GM23338 (cell line): Measurements from ENCODE around the gene NCKAP5. TPM values are rescaled to one million over a fixed set of nuclear protein-coding genes. Genes with fewer than 3 reads are reported as not detected.

ENCODE experiments used
- ATAC-seq: fragments of 200-7000 bp; cut with Tn5 transposase; 3 replicates; pipeline ENCODE4 v1.9.1; 2020
- DNase-seq: peaks from one replicate; pipeline ENCODE4 v3.0.0-alpha.2; 2015; ENCODE audit warnings: low spot score
- H2AFZ ChIP-seq: fragments of 200-600 bp; sonication (generic); 2 replicates; pipeline ENCODE4 v1.8.0; 2016; ENCODE audit warnings: antibody characterized with exemption, mild to moderate bottlenecking, moderate library complexity
- H3F3A ChIP-seq: fragments of 200-600 bp; sonication (generic); replicated peaks from 2 replicates; pipeline ENCODE4 v1.8.0; 2017; ENCODE audit warnings: antibody characterized with exemption, mixed run types, low read depth
- H3K27ac ChIP-seq: fragments of 200-600 bp; sonication (generic); 2 replicates; pipeline ENCODE4 v1.6.1; 2016; ENCODE audit warnings: low read depth
- H3K27me3 ChIP-seq: fragments of 200-600 bp; sonication (generic); 2 replicates; pipeline ENCODE4 v1.8.0; 2016; ENCODE audit warnings: mild to moderate bottlenecking, mixed run types, moderate library complexity; ENCODE audit not compliant: insufficient read depth
- H3K36me3 ChIP-seq: fragments of 200-600 bp; sonication (generic); 2 replicates; pipeline ENCODE4 v1.8.0; 2016; ENCODE audit warnings: mild to moderate bottlenecking; ENCODE audit not compliant: insufficient read depth
- H3K4me1 ChIP-seq: fragments of 200-600 bp; sonication (generic); 2 replicates; pipeline ENCODE4 v1.8.0; 2016; ENCODE audit warnings: mild to moderate bottlenecking, moderate library complexity; ENCODE audit not compliant: insufficient read depth
- H3K4me2 ChIP-seq: fragments of 200-600 bp; sonication (generic); 2 replicates; pipeline ENCODE4 v1.7.1; 2017; ENCODE audit warnings: mixed run types
- H3K4me3 ChIP-seq: fragments of 200-600 bp; sonication (generic); 2 replicates; pipeline ENCODE4 v1.6.1; 2016; ENCODE audit warnings: mixed run types
- H3K79me2 ChIP-seq: fragments of 200-600 bp; sonication (generic); replicated peaks from 2 replicates; pipeline ENCODE4 v1.8.0; 2017; ENCODE audit warnings: mild to moderate bottlenecking; ENCODE audit not compliant: insufficient read depth
- H3K9me2 ChIP-seq: fragments of 200-600 bp; sonication (generic); 2 replicates; pipeline ENCODE4 v1.8.0; 2017; ENCODE audit not compliant: insufficient read depth
- H4K20me1 ChIP-seq: fragments of 200-600 bp; sonication (generic); replicated peaks from 2 replicates; pipeline ENCODE4 v1.8.0; 2017; ENCODE audit warnings: mild to moderate bottlenecking; ENCODE audit not compliant: insufficient read depth
- H3K27ac Mint-ChIP-seq: 2 replicates; pipeline ENCODE4 v1.8.0; 2020; ENCODE audit warnings: inconsistent platforms, mild to moderate bottlenecking, moderate library complexity, mixed read lengths
- H3K27me3 Mint-ChIP-seq: 3 replicates; pipeline ENCODE4 v1.8.0; 2022; ENCODE audit warnings: low read depth, mild to moderate bottlenecking, moderate library complexity, mixed read lengths, inconsistent platforms; ENCODE audit not compliant: insufficient read depth, poor library complexity
- H3K36me3 Mint-ChIP-seq: 3 replicates; pipeline ENCODE4 v1.8.0; 2021; ENCODE audit warnings: low read depth, mild to moderate bottlenecking, inconsistent platforms, moderate library complexity, mixed read lengths
- H3K4me1 Mint-ChIP-seq: 3 replicates; pipeline ENCODE4 v1.8.0; 2020; ENCODE audit warnings: mild to moderate bottlenecking, inconsistent platforms, mixed read lengths
- H3K4me3 Mint-ChIP-seq: 3 replicates; pipeline ENCODE4 v1.8.0; 2021; ENCODE audit warnings: moderate library complexity, mild to moderate bottlenecking, inconsistent platforms, mixed read lengths
- H3K9me3 Mint-ChIP-seq: 3 replicates; pipeline ENCODE4 v1.8.0; 2020; ENCODE audit warnings: moderate library complexity, mild to moderate bottlenecking, inconsistent platforms, mixed read lengths
- CREB1 ChIP-seq: fragments of 250-450 bp; sonication (Bioruptor Pico); IDR thresholded peaks from 2 replicates; pipeline ENCODE4 v1.5.0; 2020; ENCODE audit warnings: low read depth, mild to moderate bottlenecking, moderate library complexity
- EZH2phosphoT487 ChIP-seq: fragments of 200-600 bp; sonication (generic); IDR thresholded peaks from one replicate; pipeline ENCODE4 v1.8.1; 2018; ENCODE audit warnings: antibody characterized with exemption; ENCODE audit not compliant: unreplicated experiment
- NANOG ChIP-seq: IDR thresholded peaks from 2 replicates; pipeline ENCODE4 v1.6.1; 2016; ENCODE audit warnings: antibody characterized with exemption, borderline replicate concordance
- POLR2AphosphoS5 ChIP-seq: IDR thresholded peaks from 2 replicates; pipeline ENCODE4 v1.6.1; 2016; ENCODE audit warnings: antibody characterized with exemption, low read depth
- STAT1 ChIP-seq: IDR thresholded peaks from one replicate; pipeline ENCODE4 v1.6.1; 2016; ENCODE audit warnings: antibody characterized with exemption; ENCODE audit not compliant: unreplicated experiment
- ZNF114 ChIP-seq: fragments of 250-450 bp; sonication (Bioruptor Pico); IDR thresholded peaks from 2 replicates; pipeline ENCODE4 v1.5.0; 2020; ENCODE audit warnings: mild to moderate bottlenecking, moderate library complexity
- ZNF331 ChIP-seq: fragments of 250-450 bp; sonication (Bioruptor Pico); IDR thresholded peaks from 2 replicates; pipeline ENCODE4 v1.5.0; 2020; ENCODE audit warnings: low read depth, mild to moderate bottlenecking, moderate library complexity
- polyA plus RNA-seq: library from polyadenylated mRNA; unstranded; fragments of >200 nt; fragmentation: Nextera tagmentation; extraction: Ambion mirVana; gene quantifications from 2 replicates; pipeline ENCODE4 v1.2.1, GENCODE V29; 2016
- total RNA-seq: library from RNA; depleted of rRNA; stranded (reverse); fragments of >200 nt; shearing (Covaris generic); gene quantifications from 2 replicates; pipeline ENCODE4 v1.2.3, GENCODE V29; 2014
- TF ChIP-seq, protein P1 (sequence below), 2 experiments: fragments of 200-600 bp in 1 of 2; sonication (generic) in 1 of 2; conservative IDR thresholded peaks; 2 replicates each; pipeline versions ENCODE4 v1.5.1 to v1.6.1; 2016 to 2017; ENCODE audit warnings: antibody characterized with exemption in 2 of 2, low read depth in 2 of 2, mild to moderate bottlenecking in 2 of 2, moderate library complexity in 1 of 2
- TF ChIP-seq, protein P2 (sequence below): IDR thresholded peaks from one replicate; pipeline ENCODE4 v1.6.1; 2018; ENCODE audit warnings: antibody characterized with exemption; ENCODE audit not compliant: unreplicated experiment
- TF ChIP-seq, protein P3 (sequence below): fragments of 250-450 bp; sonication (Bioruptor Pico); IDR thresholded peaks from 2 replicates; pipeline ENCODE4 v1.5.0; 2020; ENCODE audit warnings: mild to moderate bottlenecking, moderate library complexity
- TF ChIP-seq, protein P4 (sequence below): IDR thresholded peaks from 2 replicates; pipeline ENCODE4 v1.6.1; 2016; ENCODE audit warnings: antibody characterized with exemption

NCKAP5 gene
- total and polyA plus RNA-seq, 2 experiments from 2014 or later = 0.34 to 0.73 TPM

DNA sequence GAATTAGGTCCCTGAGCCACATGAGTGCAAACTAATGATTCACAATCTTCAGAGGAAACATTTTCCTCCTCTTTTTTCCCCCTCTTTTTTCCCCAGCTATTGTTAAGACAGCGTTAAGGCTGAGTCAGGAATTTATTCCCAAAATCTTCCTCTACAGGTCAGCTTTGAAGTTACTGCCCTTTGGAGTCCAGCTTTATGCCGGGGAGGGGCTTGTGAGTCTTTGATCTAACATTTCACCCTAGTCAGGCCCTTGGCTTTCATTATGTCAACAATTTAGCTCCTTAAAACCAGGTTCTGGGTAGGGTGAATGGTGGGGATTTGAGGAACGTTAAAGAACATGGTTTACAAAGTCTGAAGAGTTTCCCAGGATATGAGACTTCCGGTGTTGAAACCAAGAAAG is 807.3 kb downstream of the NCKAP5 start (continued):
- TF ChIP-seq CREB1 (no peak), NANOG (no peak)
- TF ChIP-seq, protein P1, sequence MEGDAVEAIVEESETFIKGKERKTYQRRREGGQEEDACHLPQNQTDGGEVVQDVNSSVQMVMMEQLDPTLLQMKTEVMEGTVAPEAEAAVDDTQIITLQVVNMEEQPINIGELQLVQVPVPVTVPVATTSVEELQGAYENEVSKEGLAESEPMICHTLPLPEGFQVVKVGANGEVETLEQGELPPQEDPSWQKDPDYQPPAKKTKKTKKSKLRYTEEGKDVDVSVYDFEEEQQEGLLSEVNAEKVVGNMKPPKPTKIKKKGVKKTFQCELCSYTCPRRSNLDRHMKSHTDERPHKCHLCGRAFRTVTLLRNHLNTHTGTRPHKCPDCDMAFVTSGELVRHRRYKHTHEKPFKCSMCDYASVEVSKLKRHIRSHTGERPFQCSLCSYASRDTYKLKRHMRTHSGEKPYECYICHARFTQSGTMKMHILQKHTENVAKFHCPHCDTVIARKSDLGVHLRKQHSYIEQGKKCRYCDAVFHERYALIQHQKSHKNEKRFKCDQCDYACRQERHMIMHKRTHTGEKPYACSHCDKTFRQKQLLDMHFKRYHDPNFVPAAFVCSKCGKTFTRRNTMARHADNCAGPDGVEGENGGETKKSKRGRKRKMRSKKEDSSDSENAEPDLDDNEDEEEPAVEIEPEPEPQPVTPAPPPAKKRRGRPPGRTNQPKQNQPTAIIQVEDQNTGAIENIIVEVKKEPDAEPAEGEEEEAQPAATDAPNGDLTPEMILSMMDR (conservative IDR thresholded peaks at IDR 0.05; ENCODE audit: low read depth in 2 of 2) = no peak

DNA sequence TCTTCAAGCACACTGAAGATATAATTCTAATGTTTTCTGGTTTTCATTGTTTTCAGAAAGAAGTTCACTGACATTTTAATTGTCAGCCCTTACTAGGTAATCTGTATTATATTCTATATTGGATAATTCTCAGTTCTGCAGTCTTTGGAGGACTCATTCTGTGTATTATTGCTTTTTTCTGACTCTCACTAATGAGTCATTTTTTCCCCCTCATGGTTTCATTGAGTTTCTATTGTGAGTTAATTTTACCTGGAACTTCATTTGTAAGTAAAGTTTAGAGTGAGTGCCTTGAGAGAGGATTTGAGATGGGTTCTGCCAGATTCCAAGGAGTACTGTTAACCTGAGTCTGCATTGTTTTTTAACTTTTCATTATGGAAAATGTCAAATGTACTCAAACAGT is 807.9 kb downstream of the NCKAP5 start:
- Histone ChIP-seq H3K9me2 (no peaks in the 10 kb centered on the region), H3K27ac (no peak overlapping the region), H3K4me1 (no peaks in the 10 kb centered on the region), H3K36me3 (no peaks in the 10 kb centered on the region), H4K20me1 (no peaks in the 10 kb centered on the region; the same call in 1 of the 2 replicates), H3K4me3 (no peak overlapping the region), H3K79me2 (no peaks in the 10 kb centered on the region), H3F3A (no peaks in the 10 kb centered on the region), H3K4me2 (no peak overlapping the region), H3K27me3 (no peaks in the 10 kb centered on the region), H2AFZ (0 out of 2 replicates have a peak overlapping the region, but pooled peaks have one; percentile 6)
- Mint-ChIP-seq H3K9me3 (peaks cover 4% of the 10 kb centered on the region; the same call in 2 of the 3 replicates), H3K36me3 (no peaks in the 10 kb centered on the region), H3K4me3 (no peak overlapping the region), H3K27me3 (no peaks in the 10 kb centered on the region), H3K27ac (no peak overlapping the region), H3K4me1 (peaks cover 5% of the 10 kb centered on the region; the same call in 2 of the 3 replicates)
- DNase-seq (no peak), ATAC-seq (no peak)
- TF ChIP-seq, protein P2, sequence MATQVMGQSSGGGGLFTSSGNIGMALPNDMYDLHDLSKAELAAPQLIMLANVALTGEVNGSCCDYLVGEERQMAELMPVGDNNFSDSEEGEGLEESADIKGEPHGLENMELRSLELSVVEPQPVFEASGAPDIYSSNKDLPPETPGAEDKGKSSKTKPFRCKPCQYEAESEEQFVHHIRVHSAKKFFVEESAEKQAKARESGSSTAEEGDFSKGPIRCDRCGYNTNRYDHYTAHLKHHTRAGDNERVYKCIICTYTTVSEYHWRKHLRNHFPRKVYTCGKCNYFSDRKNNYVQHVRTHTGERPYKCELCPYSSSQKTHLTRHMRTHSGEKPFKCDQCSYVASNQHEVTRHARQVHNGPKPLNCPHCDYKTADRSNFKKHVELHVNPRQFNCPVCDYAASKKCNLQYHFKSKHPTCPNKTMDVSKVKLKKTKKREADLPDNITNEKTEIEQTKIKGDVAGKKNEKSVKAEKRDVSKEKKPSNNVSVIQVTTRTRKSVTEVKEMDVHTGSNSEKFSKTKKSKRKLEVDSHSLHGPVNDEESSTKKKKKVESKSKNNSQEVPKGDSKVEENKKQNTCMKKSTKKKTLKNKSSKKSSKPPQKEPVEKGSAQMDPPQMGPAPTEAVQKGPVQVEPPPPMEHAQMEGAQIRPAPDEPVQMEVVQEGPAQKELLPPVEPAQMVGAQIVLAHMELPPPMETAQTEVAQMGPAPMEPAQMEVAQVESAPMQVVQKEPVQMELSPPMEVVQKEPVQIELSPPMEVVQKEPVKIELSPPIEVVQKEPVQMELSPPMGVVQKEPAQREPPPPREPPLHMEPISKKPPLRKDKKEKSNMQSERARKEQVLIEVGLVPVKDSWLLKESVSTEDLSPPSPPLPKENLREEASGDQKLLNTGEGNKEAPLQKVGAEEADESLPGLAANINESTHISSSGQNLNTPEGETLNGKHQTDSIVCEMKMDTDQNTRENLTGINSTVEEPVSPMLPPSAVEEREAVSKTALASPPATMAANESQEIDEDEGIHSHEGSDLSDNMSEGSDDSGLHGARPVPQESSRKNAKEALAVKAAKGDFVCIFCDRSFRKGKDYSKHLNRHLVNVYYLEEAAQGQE = no peak
- TF ChIP-seq POLR2AphosphoS5 = no peak
- TF ChIP-seq, protein P3, sequence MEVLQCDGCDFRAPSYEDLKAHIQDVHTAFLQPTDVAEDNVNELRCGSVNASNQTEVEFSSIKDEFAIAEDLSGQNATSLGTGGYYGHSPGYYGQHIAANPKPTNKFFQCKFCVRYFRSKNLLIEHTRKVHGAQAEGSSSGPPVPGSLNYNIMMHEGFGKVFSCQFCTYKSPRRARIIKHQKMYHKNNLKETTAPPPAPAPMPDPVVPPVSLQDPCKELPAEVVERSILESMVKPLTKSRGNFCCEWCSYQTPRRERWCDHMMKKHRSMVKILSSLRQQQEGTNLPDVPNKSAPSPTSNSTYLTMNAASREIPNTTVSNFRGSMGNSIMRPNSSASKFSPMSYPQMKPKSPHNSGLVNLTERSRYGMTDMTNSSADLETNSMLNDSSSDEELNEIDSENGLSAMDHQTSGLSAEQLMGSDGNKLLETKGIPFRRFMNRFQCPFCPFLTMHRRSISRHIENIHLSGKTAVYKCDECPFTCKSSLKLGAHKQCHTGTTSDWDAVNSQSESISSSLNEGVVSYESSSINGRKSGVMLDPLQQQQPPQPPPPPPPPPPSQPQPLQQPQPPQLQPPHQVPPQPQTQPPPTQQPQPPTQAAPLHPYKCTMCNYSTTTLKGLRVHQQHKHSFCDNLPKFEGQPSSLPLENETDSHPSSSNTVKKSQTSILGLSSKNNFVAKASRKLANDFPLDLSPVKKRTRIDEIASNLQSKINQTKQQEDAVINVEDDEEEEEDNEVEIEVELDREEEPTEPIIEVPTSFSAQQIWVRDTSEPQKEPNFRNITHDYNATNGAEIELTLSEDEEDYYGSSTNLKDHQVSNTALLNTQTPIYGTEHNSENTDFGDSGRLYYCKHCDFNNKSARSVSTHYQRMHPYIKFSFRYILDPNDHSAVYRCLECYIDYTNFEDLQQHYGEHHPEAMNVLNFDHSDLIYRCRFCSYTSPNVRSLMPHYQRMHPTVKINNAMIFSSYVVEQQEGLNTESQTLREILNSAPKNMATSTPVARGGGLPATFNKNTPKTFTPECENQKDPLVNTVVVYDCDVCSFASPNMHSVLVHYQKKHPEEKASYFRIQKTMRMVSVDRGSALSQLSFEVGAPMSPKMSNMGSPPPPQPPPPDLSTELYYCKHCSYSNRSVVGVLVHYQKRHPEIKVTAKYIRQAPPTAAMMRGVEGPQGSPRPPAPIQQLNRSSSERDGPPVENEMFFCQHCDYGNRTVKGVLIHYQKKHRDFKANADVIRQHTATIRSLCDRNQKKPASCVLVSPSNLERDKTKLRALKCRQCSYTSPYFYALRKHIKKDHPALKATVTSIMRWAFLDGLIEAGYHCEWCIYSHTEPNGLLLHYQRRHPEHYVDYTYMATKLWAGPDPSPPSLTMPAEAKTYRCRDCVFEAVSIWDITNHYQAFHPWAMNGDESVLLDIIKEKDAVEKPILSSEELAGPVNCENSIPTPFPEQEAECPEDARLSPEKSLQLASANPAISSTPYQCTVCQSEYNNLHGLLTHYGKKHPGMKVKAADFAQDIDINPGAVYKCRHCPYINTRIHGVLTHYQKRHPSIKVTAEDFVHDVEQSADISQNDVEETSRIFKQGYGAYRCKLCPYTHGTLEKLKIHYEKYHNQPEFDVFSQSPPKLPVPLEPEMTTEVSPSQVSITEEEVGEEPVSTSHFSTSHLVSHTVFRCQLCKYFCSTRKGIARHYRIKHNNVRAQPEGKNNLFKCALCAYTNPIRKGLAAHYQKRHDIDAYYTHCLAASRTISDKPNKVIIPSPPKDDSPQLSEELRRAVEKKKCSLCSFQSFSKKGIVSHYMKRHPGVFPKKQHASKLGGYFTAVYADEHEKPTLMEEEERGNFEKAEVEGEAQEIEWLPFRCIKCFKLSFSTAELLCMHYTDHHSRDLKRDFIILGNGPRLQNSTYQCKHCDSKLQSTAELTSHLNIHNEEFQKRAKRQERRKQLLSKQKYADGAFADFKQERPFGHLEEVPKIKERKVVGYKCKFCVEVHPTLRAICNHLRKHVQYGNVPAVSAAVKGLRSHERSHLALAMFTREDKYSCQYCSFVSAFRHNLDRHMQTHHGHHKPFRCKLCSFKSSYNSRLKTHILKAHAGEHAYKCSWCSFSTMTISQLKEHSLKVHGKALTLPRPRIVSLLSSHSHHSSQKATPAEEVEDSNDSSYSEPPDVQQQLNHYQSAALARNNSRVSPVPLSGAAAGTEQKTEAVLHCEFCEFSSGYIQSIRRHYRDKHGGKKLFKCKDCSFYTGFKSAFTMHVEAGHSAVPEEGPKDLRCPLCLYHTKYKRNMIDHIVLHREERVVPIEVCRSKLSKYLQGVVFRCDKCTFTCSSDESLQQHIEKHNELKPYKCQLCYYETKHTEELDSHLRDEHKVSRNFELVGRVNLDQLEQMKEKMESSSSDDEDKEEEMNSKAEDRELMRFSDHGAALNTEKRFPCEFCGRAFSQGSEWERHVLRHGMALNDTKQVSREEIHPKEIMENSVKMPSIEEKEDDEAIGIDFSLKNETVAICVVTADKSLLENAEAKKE = no peak
- no peak for TF ChIP-seq ZNF331
- TF ChIP-seq ZNF114 (CRISPR knock-in tag) = no peak
- TF ChIP-seq, protein P4, sequence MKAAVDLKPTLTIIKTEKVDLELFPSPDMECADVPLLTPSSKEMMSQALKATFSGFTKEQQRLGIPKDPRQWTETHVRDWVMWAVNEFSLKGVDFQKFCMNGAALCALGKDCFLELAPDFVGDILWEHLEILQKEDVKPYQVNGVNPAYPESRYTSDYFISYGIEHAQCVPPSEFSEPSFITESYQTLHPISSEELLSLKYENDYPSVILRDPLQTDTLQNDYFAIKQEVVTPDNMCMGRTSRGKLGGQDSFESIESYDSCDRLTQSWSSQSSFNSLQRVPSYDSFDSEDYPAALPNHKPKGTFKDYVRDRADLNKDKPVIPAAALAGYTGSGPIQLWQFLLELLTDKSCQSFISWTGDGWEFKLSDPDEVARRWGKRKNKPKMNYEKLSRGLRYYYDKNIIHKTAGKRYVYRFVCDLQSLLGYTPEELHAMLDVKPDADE = no peak
- TF ChIP-seq EZH2phosphoT487 = no peak
- TF ChIP-seq STAT1 = no peak
- TF ChIP-seq, protein P1 (conservative IDR thresholded peaks at IDR 0.05; ENCODE audit: low read depth in 2 of 2) = no peak
